GM18508 (cell line): ENCODE data around the gene EMD.
"Not testable (repeated sequence)": the region's sequence is repeated elsewhere in the genome, so short reads cannot be mapped to it uniquely, and the experiment has no call there.

Source experiments
- ATAC-seq: cut with Tn5 transposase; IDR thresholded peaks from one replicate; pipeline ENCODE4 v1.9.1; 2021; ENCODE audit warnings: moderate number of reproducible peaks; ENCODE audit not compliant: insufficient read depth, unreplicated experiment

The EMD gene

GRCh38 chrX:154378799-154379568, at the start of gene EMD:
TSS of gene EMD (plus strand) at chrX:154379295. CDS start at chrX:154379485, 190 bp downstream.
- ATAC-seq: peak; percentile 70

- ATAC-seq: no peak
These were observed 46.5 kb upstream of the EMD start for GRCh38 chrX:154332561-154332960.

GRCh38 chrX:154333116-154333515, 46.0 kb upstream of the EMD start:
- ATAC-seq: no peak

GRCh38 chrX:154333837-154334271, 45.2 kb upstream of the EMD start:
- ATAC-seq: no peak

- no peak for ATAC-seq
These were observed 44.6 kb upstream of the EMD start for GRCh38 chrX:154334496-154334895.

- ATAC-seq: peak; percentile 47
These were observed 37.4 kb upstream of the EMD start for GRCh38 chrX:154341399-154342298.

GRCh38 chrX:154343063-154343462, 36.0 kb upstream of the EMD start:
- ATAC-seq: not testable (repeated sequence)

GRCh38 chrX:154343620-154344019, 35.5 kb upstream of the EMD start:
- not testable (repeated sequence) for ATAC-seq

- ATAC-seq: no peak
These were observed 31.0 kb upstream of the EMD start for GRCh38 chrX:154348114-154348531.

- ATAC-seq: no peak
These were observed 30.3 kb upstream of the EMD start for GRCh38 chrX:154348646-154349358.

- no peak for ATAC-seq
These were observed 29.6 kb upstream of the EMD start for GRCh38 chrX:154349359-154349935.

GRCh38 chrX:154349979-154350378, 29.1 kb upstream of the EMD start:
- no peak for ATAC-seq

GRCh38 chrX:154350429-154351182, 28.5 kb upstream of the EMD start:
- no peak for ATAC-seq

- ATAC-seq: no peak
These were observed 27.7 kb upstream of the EMD start for GRCh38 chrX:154351183-154352011.

- ATAC-seq: no peak
These were observed 27.1 kb upstream of the EMD start for GRCh38 chrX:154352012-154352401.

GRCh38 chrX:154352466-154352865, 26.6 kb upstream of the EMD start:
- no peak for ATAC-seq

GRCh38 chrX:154353172-154353843, 25.8 kb upstream of the EMD start:
- no peak for ATAC-seq

- ATAC-seq: no peak
These were observed 25.1 kb upstream of the EMD start for GRCh38 chrX:154354013-154354412.
